HepG2 (cell line): ENCODE measurements around the gene SYNM. TPM values are rescaled to one million over a fixed set of nuclear protein-coding genes. Genes with fewer than 3 reads are reported as not detected.

Experiments used
- AHDC1 ChIP-seq: sonication (generic); formaldehyde crosslinking; IDR thresholded peaks from 2 replicates; pipeline ENCODE4 v1.5.1; 2020; ENCODE audit warnings: mild to moderate bottlenecking, missing genetic modification reagents, borderline replicate concordance
- MYC ChIP-seq: sonication (generic); formaldehyde crosslinking; IDR thresholded peaks from 2 replicates; pipeline ENCODE4 v1.9.0; 2021; ENCODE audit warnings: missing genetic modification reagents, borderline replicate concordance
- polyA plus RNA-seq, 8 experiments: library from polyadenylated mRNA; depleted of rRNA in 3 of 8; stranded (reverse) in 7 of 8; unstranded in 1 of 8; fragments of >200 nt; fragmentation: Illumina TruSeq in 4 of 8; extraction: Trizol in 4 of 8; gene quantifications; 2 replicates each; pipeline versions ENCODE4 v1.2.1 to v1.2.3, GENCODE V29; 2011 to 2016; ENCODE audit warnings: low read depth in 4 of 8, missing spikeins in 1 of 8, mixed read lengths in 1 of 8; ENCODE audit not compliant: insufficient read depth in 1 of 8
- total RNA-seq, 5 experiments: library from RNA; depleted of rRNA; stranded (reverse); fragments of >200 nt; fragmentation: Illumina TruSeq; extraction: Trizol; gene quantifications; 2 replicates each; pipeline ENCODE4 v1.2.3, GENCODE V29; 2016; ENCODE audit warnings: low read depth in 1 of 5

SYNM gene
- total and polyA plus RNA-seq, 2 of the 13 experiments (the other 11 are each of a cell fraction or from before 2014, with no cell fraction given), result 1.1 to 3.7 TPM

- TF ChIP-seq AHDC1 (CRISPR knock-in tag) (no peak), MYC (CRISPR knock-in tag) (no peak)
These were observed 77.9 kb downstream of the SYNM start (continued) for GRCh38 chr15:99182791-99183190.

Other genes with a start within 250 kb of the SYNM start
- gene PGPEP1L, start 97.3 kb upstream of the SYNM start, total RNA-seq (2016; rRNA removed; fragmentation: Illumina TruSeq; extraction: Trizol), result not detected in 2 replicates
- not detected in 2 replicates for gene PGPEP1L, start 97.3 kb upstream of the SYNM start, polyA plus RNA-seq (2011; rRNA removed)
- gene TTC23, start 144.5 kb downstream of the SYNM start, total RNA-seq (2016; rRNA removed; fragmentation: Illumina TruSeq; extraction: Trizol), result 11.7 and 17.2 TPM in 2 replicates
- 1.3 and 1.6 TPM in 2 replicates for gene TTC23, start 144.5 kb downstream of the SYNM start, polyA plus RNA-seq (2011; rRNA removed)
- 17.5 and 18.8 TPM in 2 replicates for gene LRRC28, start 146.4 kb downstream of the SYNM start, total RNA-seq (2016; rRNA removed; fragmentation: Illumina TruSeq; extraction: Trizol)
- gene LRRC28, start 146.4 kb downstream of the SYNM start, polyA plus RNA-seq (2011; rRNA removed), result 20.3 and 21.3 TPM in 2 replicates